Measurements from ENCODE around the gene POLR2E.

The POLR2E gene

DNA sequence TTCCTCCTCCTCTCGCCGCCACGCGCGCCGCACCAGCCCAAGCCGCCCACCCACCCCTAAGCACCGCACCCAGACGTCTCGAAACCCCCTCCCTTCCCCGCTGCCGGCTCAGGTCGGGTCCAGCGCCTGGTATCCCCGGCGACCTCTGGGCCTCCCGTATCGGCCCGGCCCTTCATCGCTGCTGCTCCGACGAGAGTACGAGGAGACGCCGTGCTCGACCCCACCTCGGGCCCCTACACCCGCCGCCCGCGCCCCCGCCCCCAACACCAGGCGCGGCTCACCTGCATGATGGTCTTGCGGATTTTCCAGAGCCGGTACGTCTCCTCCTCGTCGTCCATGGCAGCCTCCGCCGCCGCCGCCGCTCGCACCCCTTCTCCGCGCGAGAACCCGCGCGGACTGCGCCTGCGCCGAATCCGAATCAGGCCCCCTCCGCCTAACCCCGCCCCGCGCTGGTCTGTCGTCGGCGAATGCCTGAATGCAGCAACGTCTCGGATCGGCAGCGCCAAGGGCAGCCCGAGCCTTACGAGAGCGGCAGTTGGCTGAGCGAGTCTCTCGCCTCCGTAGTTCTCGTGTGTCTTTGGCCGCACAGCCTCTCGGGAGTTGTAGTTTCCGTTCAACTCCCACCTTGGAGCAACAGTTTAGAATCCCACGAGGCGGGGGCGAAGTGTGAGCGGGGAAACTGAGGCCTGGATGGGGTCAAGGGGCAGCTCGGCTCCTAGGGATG lies at the start of gene POLR2E:
POLR2E (minus strand) TSS at position 398 of the 724 bp plus-strand sequence; CDS start at position 338, 60 bp downstream.
- peaks cover 27% of the 10 kb centered on the region for H3K36me3 ChIP-seq (ENCODE audit: control insufficient read depth, insufficient read depth, low read length)
- H3K9ac ChIP-seq (ENCODE audit: low read length): peak within 1 kb of the TSS; percentile 90
- H3K4me3 ChIP-seq (ENCODE audit: low read depth, low read length): peak within 1 kb of the TSS; percentile 92
- no peaks in the 10 kb centered on the region for H3K27me3 ChIP-seq (ENCODE audit: control insufficient read depth, insufficient read depth, low read length)
- H3K4me1 ChIP-seq (ENCODE audit: control insufficient read depth, insufficient read depth, low read length): peaks cover 4% of the 10 kb centered on the region; the same call in 1 of the 2 replicates
- 0 out of 2 replicates have a peak, but pooled peaks cover 2% of the 10 kb centered on the region for H3K9me3 ChIP-seq (ENCODE audit: control insufficient read depth, insufficient read depth, low read depth, low read length)
- H3K27ac ChIP-seq (ENCODE audit: low read depth, low read length): peak within 1 kb of the TSS; percentile 84; the same call in 1 of the 2 replicates

GRCh38 chr19:1144741-1145140 lies 49.6 kb upstream of the POLR2E start:
- Histone ChIP-seq H3K9ac (ENCODE audit: low read length) (no peak overlapping the region), H3K36me3 (ENCODE audit: control insufficient read depth, insufficient read depth, low read length) (peaks cover 35% of the 10 kb centered on the region), H3K4me1 (ENCODE audit: control insufficient read depth, insufficient read depth, low read length) (peaks cover 14% of the 10 kb centered on the region), H3K27ac (ENCODE audit: low read depth, low read length) (no peak overlapping the region), H3K27me3 (ENCODE audit: control insufficient read depth, insufficient read depth, low read length) (no peaks in the 10 kb centered on the region), H3K4me3 (ENCODE audit: low read depth, low read length) (no peak overlapping the region), H3K9me3 (ENCODE audit: control insufficient read depth, insufficient read depth, low read depth, low read length) (no peaks in the 10 kb centered on the region)

DNA sequence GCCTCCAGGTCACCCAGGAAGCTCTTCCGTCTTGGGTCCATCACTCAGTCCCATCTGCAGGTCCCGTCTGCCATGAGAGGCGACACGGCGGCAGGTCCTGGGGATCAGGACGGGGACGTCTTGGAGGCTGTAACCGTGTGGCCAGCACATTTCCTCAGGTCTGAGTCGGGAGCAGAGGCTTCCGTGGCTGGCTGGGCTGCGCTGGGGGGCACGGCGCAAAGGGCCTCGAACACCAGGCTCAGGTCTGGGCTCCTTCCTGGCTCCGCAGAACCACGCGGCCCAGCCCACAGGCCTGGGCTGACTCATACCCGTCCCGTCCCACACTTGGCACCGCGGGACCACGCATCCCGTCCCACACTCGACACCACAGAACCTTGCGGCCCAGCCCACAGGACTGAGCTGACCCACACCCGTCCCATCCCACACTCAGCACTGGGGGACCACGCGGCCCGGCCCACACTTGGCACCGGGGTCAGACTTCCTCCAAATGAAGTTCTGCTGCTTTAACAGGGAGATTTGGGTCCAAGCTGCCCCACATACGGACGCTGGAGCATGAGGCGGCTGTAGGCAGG lies 48.7 kb upstream of the POLR2E start:
- no peak overlapping the region for H3K9ac ChIP-seq (ENCODE audit: low read length)
- no peaks in the 10 kb centered on the region for H3K9me3 ChIP-seq (ENCODE audit: control insufficient read depth, insufficient read depth, low read depth, low read length)
- peaks cover 14% of the 10 kb centered on the region for H3K4me1 ChIP-seq (ENCODE audit: control insufficient read depth, insufficient read depth, low read length)
- H3K36me3 ChIP-seq (ENCODE audit: control insufficient read depth, insufficient read depth, low read length): peaks cover 30% of the 10 kb centered on the region
- H3K4me3 ChIP-seq (ENCODE audit: low read depth, low read length): no peak overlapping the region
- no peaks in the 10 kb centered on the region for H3K27me3 ChIP-seq (ENCODE audit: control insufficient read depth, insufficient read depth, low read length)
- H3K27ac ChIP-seq (ENCODE audit: low read depth, low read length): no peak overlapping the region

- no peaks in the 10 kb centered on the region for H3K27me3 ChIP-seq (ENCODE audit: control insufficient read depth, insufficient read depth, low read length)
- H3K9ac ChIP-seq (ENCODE audit: low read length): no peak overlapping the region
- H3K27ac ChIP-seq (ENCODE audit: low read depth, low read length): no peak overlapping the region
- H3K36me3 ChIP-seq (ENCODE audit: control insufficient read depth, insufficient read depth, low read length): peaks cover 28% of the 10 kb centered on the region
- no peak overlapping the region for H3K4me3 ChIP-seq (ENCODE audit: low read depth, low read length)
- no peaks in the 10 kb centered on the region for H3K9me3 ChIP-seq (ENCODE audit: control insufficient read depth, insufficient read depth, low read depth, low read length)
- peaks cover 5% of the 10 kb centered on the region; the same call in 1 of the 2 replicates for H3K4me1 ChIP-seq (ENCODE audit: control insufficient read depth, insufficient read depth, low read length)
These were observed 46.8 kb upstream of the POLR2E start for GRCh38 chr19:1141944-1142343.

DNA sequence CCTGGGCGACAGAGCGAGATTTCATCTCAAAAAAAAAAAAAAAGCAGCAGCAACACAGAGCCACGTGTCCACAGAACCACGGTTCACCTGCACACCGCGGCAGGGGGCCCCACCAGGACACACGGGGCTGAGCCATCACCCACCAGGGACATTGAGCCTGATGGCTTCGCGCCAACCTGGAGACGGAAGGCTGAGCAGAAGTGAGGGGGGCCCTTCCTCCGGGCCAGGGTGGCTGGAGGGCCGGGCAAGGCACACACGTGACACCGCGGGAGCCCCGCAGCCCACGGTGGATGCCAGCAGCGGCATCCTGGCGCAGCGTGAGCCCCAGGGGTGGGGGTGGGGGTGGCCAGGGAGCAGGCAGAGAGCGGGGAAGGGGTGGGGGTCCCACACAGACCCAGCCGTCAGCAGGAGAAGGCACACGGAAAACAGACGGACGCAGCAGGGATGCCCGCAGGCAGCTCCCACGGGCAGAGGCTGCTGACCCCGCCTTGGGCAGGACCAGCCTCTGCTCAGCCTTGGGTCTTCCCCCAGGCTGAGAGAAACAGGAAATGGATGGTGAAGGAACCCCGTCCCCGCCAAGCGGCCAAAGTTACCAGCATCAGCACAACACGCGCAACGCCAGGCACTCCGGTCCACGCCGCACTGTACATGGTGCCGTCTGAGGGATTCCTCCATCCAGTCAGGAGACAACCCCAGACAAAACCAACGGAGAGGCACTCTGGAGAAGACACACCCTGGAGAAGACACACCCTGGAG lies 45.3 kb upstream of the POLR2E start:
- no peaks in the 10 kb centered on the region for H3K9me3 ChIP-seq (ENCODE audit: control insufficient read depth, insufficient read depth, low read depth, low read length)
- no peaks in the 10 kb centered on the region for H3K4me1 ChIP-seq (ENCODE audit: control insufficient read depth, insufficient read depth, low read length)
- H3K36me3 ChIP-seq (ENCODE audit: control insufficient read depth, insufficient read depth, low read length): peaks cover 27% of the 10 kb centered on the region
- H3K27ac ChIP-seq (ENCODE audit: low read depth, low read length): no peak overlapping the region
- no peak overlapping the region for H3K4me3 ChIP-seq (ENCODE audit: low read depth, low read length)
- H3K27me3 ChIP-seq (ENCODE audit: control insufficient read depth, insufficient read depth, low read length): no peaks in the 10 kb centered on the region
- H3K9ac ChIP-seq (ENCODE audit: low read length): no peak overlapping the region

- H3K4me1 ChIP-seq (ENCODE audit: control insufficient read depth, insufficient read depth, low read length): no peaks in the 10 kb centered on the region
These were observed 44.0 kb upstream of the POLR2E start for GRCh38 chr19:1139126-1139525.

DNA sequence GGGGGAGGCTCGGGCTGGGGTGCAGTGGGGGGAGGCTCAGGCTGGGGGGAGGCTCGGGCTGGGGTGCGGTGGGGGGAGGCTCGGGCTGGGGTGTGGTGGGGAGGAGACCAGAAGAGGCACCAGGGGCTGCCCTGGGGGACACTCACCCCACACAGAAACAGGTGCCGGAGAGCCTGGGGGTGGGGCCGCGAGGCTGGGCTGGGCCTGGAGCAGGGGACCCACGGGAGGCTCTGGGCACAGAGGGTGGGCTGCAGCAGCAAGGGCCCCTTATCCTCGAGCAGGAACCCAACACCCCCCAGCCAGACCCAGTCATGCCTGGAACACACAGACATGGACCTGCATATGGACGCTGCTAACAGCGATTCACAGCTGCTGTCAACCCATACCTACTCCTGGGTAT lies 42.9 kb upstream of the POLR2E start:
- H3K9me3 ChIP-seq (ENCODE audit: control insufficient read depth, insufficient read depth, low read depth, low read length): no peaks in the 10 kb centered on the region
- no peak overlapping the region for H3K27ac ChIP-seq (ENCODE audit: low read depth, low read length)
- H3K4me1 ChIP-seq (ENCODE audit: control insufficient read depth, insufficient read depth, low read length): peaks cover 5% of the 10 kb centered on the region; the same call in 1 of the 2 replicates
- no peak overlapping the region for H3K9ac ChIP-seq (ENCODE audit: low read length)
- H3K36me3 ChIP-seq (ENCODE audit: control insufficient read depth, insufficient read depth, low read length): peaks cover 11% of the 10 kb centered on the region
- no peaks in the 10 kb centered on the region for H3K27me3 ChIP-seq (ENCODE audit: control insufficient read depth, insufficient read depth, low read length)
- no peak overlapping the region for H3K4me3 ChIP-seq (ENCODE audit: low read depth, low read length)

More at GRCh38 chr19:1139126-1139525, 44.0 kb upstream of the POLR2E start:
- no peak overlapping the region for H3K4me3 ChIP-seq (ENCODE audit: low read depth, low read length)
- H3K9me3 ChIP-seq (ENCODE audit: control insufficient read depth, insufficient read depth, low read depth, low read length): no peaks in the 10 kb centered on the region
- H3K36me3 ChIP-seq (ENCODE audit: control insufficient read depth, insufficient read depth, low read length): peaks cover 19% of the 10 kb centered on the region
- no peaks in the 10 kb centered on the region for H3K27me3 ChIP-seq (ENCODE audit: control insufficient read depth, insufficient read depth, low read length)
- no peak overlapping the region for H3K9ac ChIP-seq (ENCODE audit: low read length)
- no peak overlapping the region for H3K27ac ChIP-seq (ENCODE audit: low read depth, low read length)

DNA sequence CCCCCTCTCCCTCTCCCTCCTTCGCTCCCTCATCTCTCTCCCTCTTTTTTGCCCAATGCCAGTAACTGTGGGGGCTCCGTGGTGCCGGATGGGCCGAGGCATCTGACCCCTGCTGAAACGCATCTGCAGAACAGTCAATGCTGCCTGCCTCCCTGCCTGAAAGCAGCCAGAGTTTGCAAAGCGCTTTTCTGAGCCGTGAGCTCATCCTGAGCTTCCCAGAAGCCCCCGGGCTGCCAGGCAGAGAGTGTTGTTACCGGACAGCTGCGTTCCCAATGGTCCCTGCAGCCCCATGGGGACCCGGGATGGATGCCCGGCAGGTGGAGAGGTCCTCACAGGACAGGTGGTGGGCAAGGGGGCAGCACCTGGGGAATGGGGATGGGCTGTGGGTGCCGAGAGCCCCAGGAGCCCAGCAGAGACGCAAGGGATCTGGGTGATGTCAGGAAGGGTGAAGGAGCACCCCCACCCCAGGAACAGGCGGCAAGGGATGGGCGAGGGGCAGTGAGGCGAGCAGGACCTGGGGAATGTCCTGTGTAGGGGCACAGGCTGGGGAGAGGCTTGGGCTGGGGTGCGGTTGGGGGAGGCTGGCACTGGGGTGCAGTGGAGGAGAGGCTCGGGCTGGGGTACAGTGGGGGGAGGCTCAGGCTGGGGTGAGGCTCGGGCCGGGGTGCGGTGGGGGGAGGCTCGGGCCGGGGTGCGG lies 41.6 kb upstream of the POLR2E start:
- Histone ChIP-seq H3K36me3 (ENCODE audit: control insufficient read depth, insufficient read depth, low read length) (0 out of 2 replicates have a peak, but pooled peaks cover 5% of the 10 kb centered on the region), H3K27ac (ENCODE audit: low read depth, low read length) (no peak overlapping the region), H3K9ac (ENCODE audit: low read length) (no peak overlapping the region), H3K4me1 (ENCODE audit: control insufficient read depth, insufficient read depth, low read length) (peaks cover 18% of the 10 kb centered on the region), H3K4me3 (ENCODE audit: low read depth, low read length) (no peak overlapping the region), H3K27me3 (ENCODE audit: control insufficient read depth, insufficient read depth, low read length) (no peaks in the 10 kb centered on the region), H3K9me3 (ENCODE audit: control insufficient read depth, insufficient read depth, low read depth, low read length) (no peaks in the 10 kb centered on the region)

DNA sequence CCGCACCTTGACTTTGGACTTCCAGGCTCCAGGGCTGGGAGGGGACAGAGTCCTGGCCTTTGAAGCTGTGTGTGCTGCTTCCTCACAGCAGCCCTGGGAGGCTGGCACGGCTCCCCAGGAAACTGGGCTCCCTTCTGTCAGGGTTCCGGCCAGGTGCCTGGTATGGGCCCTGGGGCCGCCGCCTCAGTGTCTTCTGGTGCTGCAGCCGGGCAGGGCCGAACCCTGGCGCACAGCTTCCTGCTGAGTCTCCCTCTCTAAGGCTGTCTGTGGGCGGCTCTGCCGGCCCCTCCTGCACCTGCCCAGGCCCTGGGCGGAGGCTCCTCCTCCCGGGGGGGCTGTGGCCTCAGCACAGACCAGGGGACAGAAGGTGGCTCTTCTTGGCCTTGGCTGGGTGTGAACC lies 41.0 kb upstream of the POLR2E start:
- no peak overlapping the region for H3K9ac ChIP-seq (ENCODE audit: low read length)
- H3K9me3 ChIP-seq (ENCODE audit: control insufficient read depth, insufficient read depth, low read depth, low read length): no peaks in the 10 kb centered on the region
- no peak overlapping the region for H3K4me3 ChIP-seq (ENCODE audit: low read depth, low read length)
- H3K4me1 ChIP-seq (ENCODE audit: control insufficient read depth, insufficient read depth, low read length): peaks cover 24% of the 10 kb centered on the region
- no peak overlapping the region for H3K27ac ChIP-seq (ENCODE audit: low read depth, low read length)
- 0 out of 2 replicates have a peak, but pooled peaks cover 4% of the 10 kb centered on the region for H3K36me3 ChIP-seq (ENCODE audit: control insufficient read depth, insufficient read depth, low read length)
- no peaks in the 10 kb centered on the region for H3K27me3 ChIP-seq (ENCODE audit: control insufficient read depth, insufficient read depth, low read length)

GRCh38 chr19:1135454-1135853 lies 40.3 kb upstream of the POLR2E start:
- Histone ChIP-seq H3K4me3 (ENCODE audit: low read depth, low read length) (no peak overlapping the region), H3K9me3 (ENCODE audit: control insufficient read depth, insufficient read depth, low read depth, low read length) (no peaks in the 10 kb centered on the region), H3K4me1 (ENCODE audit: control insufficient read depth, insufficient read depth, low read length) (peaks cover 25% of the 10 kb centered on the region), H3K27me3 (ENCODE audit: control insufficient read depth, insufficient read depth, low read length) (no peaks in the 10 kb centered on the region), H3K36me3 (ENCODE audit: control insufficient read depth, insufficient read depth, low read length) (0 out of 2 replicates have a peak, but pooled peaks cover 4% of the 10 kb centered on the region), H3K9ac (ENCODE audit: low read length) (no peak overlapping the region), H3K27ac (ENCODE audit: low read depth, low read length) (no peak overlapping the region)
